K562 (cell line): ENCODE results near the gene PAQR8. TPM values are rescaled to one million over a fixed set of nuclear protein-coding genes. Genes with fewer than 3 reads are reported as not detected.
A peak's percentile ranks its signal among the peaks of the same experiment; 100 is the strongest.

ENCODE experiments used
- ATAC-seq: fragments of 200-7000 bp; cut with Tn5 transposase; 3 replicates; pipeline ENCODE4 v1.9.1; 2020; ENCODE audit warnings: moderate library complexity
- BruUV-seq: library from RNA; stranded (reverse); fragments of 400-500 nt; replicated peaks from 2 replicates; lab custom pipeline; 2021; lab: Mats Ljungman, UMichigan
- CTCF ChIA-PET: fragments of 300-600 bp; formaldehyde crosslinking; extraction: SDS; loops from one replicate; lab custom pipeline; 2021; ENCODE audit warnings: low intra/inter-chr PET ratio; lab: Yijun Ruan, JAX
- POLR2A ChIA-PET: fragments of 300-600, 350-650 bp; sonication (Branson Sonifier 250); formaldehyde crosslinking; extraction: SDS; loops from one replicate; lab custom pipeline; 2021; ENCODE audit warnings: antibody characterized with exemption, inconsistent platforms; lab: Yijun Ruan, JAX
- DNase-seq, 4 experiments: peaks; one replicate each; pipeline versions ENCODE4 v3.0.0 to v3.0.0-alpha.2; 2011 to 2018; ENCODE audit warnings: low spot score in 3 of 4, mixed read lengths in 3 of 4; ENCODE audit errors: extremely low read depth in 1 of 4
- FAIRE-seq: peaks from 2 replicates; lab custom pipeline; 2011; peaks lifted over from hg19 to GRCh38; lab: Jason Lieb, UNC
- H2AFZ ChIP-seq: 2 replicates; pipeline ENCODE4 v1.6.0; 2011; ENCODE audit warnings: low read depth, low read length, control low read depth, inconsistent platforms
- H3K27ac ChIP-seq: fragments of 200-600 bp; 3 replicates; pipeline ENCODE4 v1.8.0; 2011; ENCODE audit warnings: low read depth, mild to moderate bottlenecking, control low read depth, inconsistent platforms, low read length, moderate library complexity, mixed read lengths; ENCODE audit errors: extremely low read depth
- H3K27me3 ChIP-seq, 2 experiments: fragments of 300-600 bp in 1 of 2; 2 replicates in 1 of 2; 3 replicates in 1 of 2; pipeline versions ENCODE4 v1.6.0 to v1.8.0; 2011; ENCODE audit warnings: inconsistent platforms in 2 of 2, low read length in 2 of 2, mild to moderate bottlenecking in 1 of 2, mixed read lengths in 1 of 2, moderate library complexity in 1 of 2; ENCODE audit not compliant: control insufficient read depth in 2 of 2, insufficient read depth in 2 of 2
- H3K36me3 ChIP-seq: fragments of 300-600 bp; 3 replicates; pipeline ENCODE4 v1.8.0; 2011; ENCODE audit warnings: mild to moderate bottlenecking, low read length, inconsistent platforms; ENCODE audit not compliant: control insufficient read depth, insufficient read depth
- H3K4me1 ChIP-seq, 2 experiments: fragments of 200-600 bp in 1 of 2; replicated peaks in 1 of 2; 2 replicates in 1 of 2; 3 replicates in 1 of 2; pipeline versions ENCODE4 v1.5.1 to v1.8.0; 2011; ENCODE audit warnings: inconsistent platforms in 2 of 2, low read length in 2 of 2, mild to moderate bottlenecking in 1 of 2, mixed read lengths in 1 of 2, moderate library complexity in 1 of 2; ENCODE audit not compliant: control insufficient read depth in 2 of 2, insufficient read depth in 2 of 2
- H3K4me2 ChIP-seq: 2 replicates; pipeline ENCODE4 v1.6.1; 2011; ENCODE audit warnings: low read length, control low read depth, inconsistent platforms, mixed read lengths; ENCODE audit not compliant: insufficient read depth
- H3K4me3 ChIP-seq: fragments of 200-600 bp; sonication (generic), shearing (Covaris generic); 2 replicates; pipeline ENCODE4 v1.5.1; 2016; ENCODE audit warnings: control low read depth, inconsistent platforms
- H3K79me2 ChIP-seq: fragments of 200-600 bp; 3 replicates; pipeline ENCODE4 v1.8.0; 2011; ENCODE audit warnings: low read length, inconsistent platforms; ENCODE audit not compliant: control insufficient read depth, insufficient read depth
- H3K9ac ChIP-seq, 2 experiments: 2 replicates each; pipeline versions ENCODE4 v1.6.0 to v1.6.1; 2011; ENCODE audit warnings: low read depth in 2 of 2, low read length in 2 of 2, control low read depth in 1 of 2, inconsistent platforms in 1 of 2, mild to moderate bottlenecking in 1 of 2, mixed read lengths in 1 of 2; ENCODE audit not compliant: insufficient read depth in 1 of 2
- H3K9me1 ChIP-seq: one replicate; pipeline ENCODE4 v1.6.0; 2011; ENCODE audit warnings: inconsistent platforms, mild to moderate bottlenecking, low read length, moderate library complexity; ENCODE audit not compliant: control insufficient read depth, insufficient read depth
- H3K9me3 ChIP-seq: replicated peaks from 2 replicates; pipeline ENCODE4 v1.5.1; 2011; ENCODE audit warnings: low read depth, low read length, inconsistent platforms; ENCODE audit not compliant: control insufficient read depth, insufficient read depth
- H4K20me1 ChIP-seq: replicated peaks from 2 replicates; pipeline ENCODE4 v1.6.1; 2011; ENCODE audit warnings: low read length, inconsistent platforms, mixed read lengths; ENCODE audit not compliant: control insufficient read depth, insufficient read depth
- ADNP ChIP-seq: fragments of 200-800 bp; sonication (Bioruptor generic); IDR thresholded peaks from 2 replicates; pipeline ENCODE4 v1.6.1; 2016; ENCODE audit warnings: missing genetic modification characterization, missing compliant biosample characterization
- BRF1 ChIP-seq: IDR thresholded peaks from 3 replicates; pipeline ENCODE4 v1.6.1; 2011; ENCODE audit warnings: borderline replicate concordance, mild to moderate bottlenecking; ENCODE audit not compliant: insufficient read length; ENCODE audit errors: extremely low read depth
- DIDO1 ChIP-seq: fragments of 450-650 bp; IDR thresholded peaks from 2 replicates; pipeline ENCODE4 v1.6.1; 2016; ENCODE audit warnings: low read depth, missing biosample characterization, missing genetic modification characterization
- HNRNPLL ChIP-seq: fragments of 200-400 bp; formaldehyde crosslinking; IDR thresholded peaks from 2 replicates; pipeline ENCODE4 v1.6.1; 2017; ENCODE audit warnings: low read length, low read depth, mild to moderate bottlenecking; ENCODE audit not compliant: poor library complexity, severe bottlenecking
- KDM4B ChIP-seq, 2 experiments: fragments of 450-650 bp in 1 of 2; sonication (generic) in 1 of 2; IDR thresholded peaks; 2 replicates each; pipeline ENCODE4 v1.6.1; 2016 to 2017; ENCODE audit warnings: borderline replicate concordance in 2 of 2, antibody characterized with exemption in 1 of 2, low read depth in 1 of 2, mild to moderate bottlenecking in 1 of 2
- MXI1 ChIP-seq: IDR thresholded peaks from 2 replicates; pipeline ENCODE4 v1.6.1; 2011; ENCODE audit warnings: low read depth, mild to moderate bottlenecking, improper control_type of control experiment, low read length
- RBM22 ChIP-seq: fragments of 200-400 bp; formaldehyde crosslinking; IDR thresholded peaks from 2 replicates; pipeline ENCODE4 v1.6.1; 2018; ENCODE audit warnings: low read length, low read depth; ENCODE audit not compliant: poor library complexity, severe bottlenecking
- SNRNP70 ChIP-seq: fragments of 200-400 bp; formaldehyde crosslinking; optimal IDR thresholded peaks from 2 replicates; pipeline ENCODE3; 2017; ENCODE audit warnings: low read depth, low read length
- TCF7L2 ChIP-seq: fragments of 150-350 bp; IDR thresholded peaks from 2 replicates; pipeline ENCODE4 v1.6.1; 2016; ENCODE audit warnings: low read depth, mild to moderate bottlenecking, low read length, moderate library complexity
- XRCC4 ChIP-seq: IDR thresholded peaks from one replicate; pipeline ENCODE4 v1.6.1; 2011; ENCODE audit not compliant: insufficient read depth, insufficient read length; ENCODE audit errors: extremely low read depth
- ZC3H4 ChIP-seq: sonication (generic); formaldehyde crosslinking; IDR thresholded peaks from 2 replicates; pipeline ENCODE4 v1.9.0; 2021; ENCODE audit warnings: missing genetic modification reagents, borderline replicate concordance
- WGBS: fragments of 100-300 bp; shearing (Covaris generic); methylation state at CpG from one replicate; pipeline ENCODE4 v1.1.6; 2016; ENCODE audit warnings: low coverage, mixed read lengths; ENCODE audit not compliant: insufficient coverage; ENCODE audit errors: missing lambda C conversion rate; 5-methylcytosine and 5-hydroxymethylcytosine counted together
- in situ Hi-C: fragments of 300-500 bp; cut with MboI; formaldehyde crosslinking; loops from 4 replicates; pipeline ENCODE4 v1.15.0; 2018; ENCODE audit warnings: inconsistent platforms, mixed read lengths
- intact Hi-C: fragments of 100-400 bp; cut with micrococcal nuclease; formaldehyde crosslinking; loops from 2 replicates; pipeline ENCODE4 v1.14.2; 2022
- polyA plus RNA-seq, 8 experiments: library from polyadenylated mRNA; depleted of rRNA in 4 of 8; stranded (reverse) in 5 of 8; unstranded in 3 of 8; fragments of >200 nt; fragmentation: Nextera tagmentation in 2 of 8; fragmentation: Illumina TruSeq in 1 of 8; extraction: Ambion mirVana in 2 of 8; extraction: Trizol in 1 of 8; gene quantifications; 2 replicates each; pipeline versions ENCODE4 v1.2.1 to v1.2.3, GENCODE V29; 2011 to 2014; ENCODE audit warnings: inconsistent platforms in 1 of 8, missing spikeins in 1 of 8
- total RNA-seq, 7 experiments: library from RNA; depleted of rRNA in 6 of 7; stranded (reverse); fragments of >200 nt in 6 of 7; fragmentation: Illumina TruSeq in 2 of 7; extraction: Trizol in 2 of 7; gene quantifications; 2 replicates each; pipeline versions ENCODE4 v1.2.1 to v1.2.3, GENCODE V29; 2011 to 2021; ENCODE audit warnings: low replicate concordance in 1 of 7
- TF ChIP-seq, protein P1 (sequence below), 2 experiments: fragments of 450-650 bp; IDR thresholded peaks; 2 replicates each; pipeline ENCODE4 v1.6.1; 2018; ENCODE audit warnings: mild to moderate bottlenecking in 2 of 2, low read depth in 1 of 2; ENCODE audit not compliant: partially characterized antibody in 2 of 2
- TF ChIP-seq, protein P2 (sequence below): fragments of 250-450 bp; sonication (Bioruptor Pico); IDR thresholded peaks from 2 replicates; pipeline ENCODE4 v1.5.0; 2020; ENCODE audit warnings: mild to moderate bottlenecking, borderline replicate concordance
- TF ChIP-seq, protein P3 (sequence below): sonication (generic); formaldehyde crosslinking; IDR thresholded peaks from 2 replicates; pipeline ENCODE4 v1.8.0; 2022; ENCODE audit warnings: missing genetic modification reagents, mild to moderate bottlenecking, borderline replicate concordance
- TF ChIP-seq, protein P4 (sequence below): fragments of 250-450 bp; sonication (Bioruptor Pico); IDR thresholded peaks from 2 replicates; pipeline ENCODE4 v1.9.0; 2021; ENCODE audit warnings: mild to moderate bottlenecking

Gene PAQR8
- total and polyA plus RNA-seq, 9 of the 15 experiments (the other 6 are each of a cell fraction or from before 2014, with no cell fraction given): 1.4 to 10.2 (median 3.5) TPM

DNA sequence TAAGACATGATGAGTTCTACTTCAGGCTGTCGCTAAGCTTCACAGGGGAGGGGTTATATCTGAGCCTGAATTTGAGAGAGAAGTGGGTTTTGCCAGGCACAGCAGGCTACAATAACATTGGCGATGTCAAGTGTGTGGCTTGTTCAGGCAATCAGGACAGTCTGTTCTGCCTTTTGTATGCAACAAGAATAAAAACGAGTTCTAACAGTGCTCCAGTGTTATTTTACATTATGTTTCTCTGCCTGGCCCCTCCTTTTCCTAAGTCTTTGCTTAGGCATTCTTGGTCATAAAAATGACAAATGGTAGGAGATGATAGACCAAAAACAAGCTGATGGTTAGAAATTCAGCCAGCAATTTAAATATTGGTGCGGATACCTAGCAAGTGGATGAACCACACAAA, 26.8 kb downstream of the PAQR8 start:
- Histone ChIP-seq H2AFZ (no peak overlapping the region), H3K4me3 (no peak overlapping the region), H3K9me3 (0 out of 2 replicates have a peak, but pooled peaks cover 2% of the 10 kb centered on the region), H3K9ac (no peak overlapping the region), H3K9me1 (no peaks in the 10 kb centered on the region), H3K36me3 (no peaks in the 10 kb centered on the region), H3K4me1 (peaks cover 11 to 37% of the 10 kb centered on the region in 2 experiments; a peak in 4 of 5 replicates), H4K20me1 (no peaks in the 10 kb centered on the region), H3K27me3 (no peaks in the 10 kb centered on the region), H3K4me2 (no peak overlapping the region), H3K79me2 (no peaks in the 10 kb centered on the region), H3K27ac (peak overlapping the region; percentile 75; the same call in 2 of the 3 replicates)
- no peak for DNase-seq
- 76% methylated on average over 4 of the region's 4 CpGs for WGBS
- CTCF ChIA-PET: no interaction called here
- BruUV-seq: no TSS peak
- TF ChIP-seq ADNP (tag) (no peak), RBM22 (no peak), KDM4B (IDR thresholded peaks at IDR 0.05; ENCODE audit: borderline replicate concordance in 2 of 2, low read depth in 1 of 2) (no peak), ZC3H4 (CRISPR knock-in tag) (no peak), MXI1 (no peak), HNRNPLL (no peak), XRCC4 (no peak), BRF1 (no peak), TCF7L2 (no peak), DIDO1 (tag) (no peak), SNRNP70 (no peak)
- TF ChIP-seq, protein P1, sequence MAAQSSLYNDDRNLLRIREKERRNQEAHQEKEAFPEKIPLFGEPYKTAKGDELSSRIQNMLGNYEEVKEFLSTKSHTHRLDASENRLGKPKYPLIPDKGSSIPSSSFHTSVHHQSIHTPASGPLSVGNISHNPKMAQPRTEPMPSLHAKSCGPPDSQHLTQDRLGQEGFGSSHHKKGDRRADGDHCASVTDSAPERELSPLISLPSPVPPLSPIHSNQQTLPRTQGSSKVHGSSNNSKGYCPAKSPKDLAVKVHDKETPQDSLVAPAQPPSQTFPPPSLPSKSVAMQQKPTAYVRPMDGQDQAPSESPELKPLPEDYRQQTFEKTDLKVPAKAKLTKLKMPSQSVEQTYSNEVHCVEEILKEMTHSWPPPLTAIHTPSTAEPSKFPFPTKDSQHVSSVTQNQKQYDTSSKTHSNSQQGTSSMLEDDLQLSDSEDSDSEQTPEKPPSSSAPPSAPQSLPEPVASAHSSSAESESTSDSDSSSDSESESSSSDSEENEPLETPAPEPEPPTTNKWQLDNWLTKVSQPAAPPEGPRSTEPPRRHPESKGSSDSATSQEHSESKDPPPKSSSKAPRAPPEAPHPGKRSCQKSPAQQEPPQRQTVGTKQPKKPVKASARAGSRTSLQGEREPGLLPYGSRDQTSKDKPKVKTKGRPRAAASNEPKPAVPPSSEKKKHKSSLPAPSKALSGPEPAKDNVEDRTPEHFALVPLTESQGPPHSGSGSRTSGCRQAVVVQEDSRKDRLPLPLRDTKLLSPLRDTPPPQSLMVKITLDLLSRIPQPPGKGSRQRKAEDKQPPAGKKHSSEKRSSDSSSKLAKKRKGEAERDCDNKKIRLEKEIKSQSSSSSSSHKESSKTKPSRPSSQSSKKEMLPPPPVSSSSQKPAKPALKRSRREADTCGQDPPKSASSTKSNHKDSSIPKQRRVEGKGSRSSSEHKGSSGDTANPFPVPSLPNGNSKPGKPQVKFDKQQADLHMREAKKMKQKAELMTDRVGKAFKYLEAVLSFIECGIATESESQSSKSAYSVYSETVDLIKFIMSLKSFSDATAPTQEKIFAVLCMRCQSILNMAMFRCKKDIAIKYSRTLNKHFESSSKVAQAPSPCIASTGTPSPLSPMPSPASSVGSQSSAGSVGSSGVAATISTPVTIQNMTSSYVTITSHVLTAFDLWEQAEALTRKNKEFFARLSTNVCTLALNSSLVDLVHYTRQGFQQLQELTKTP (IDR thresholded peaks at IDR 0.05; ENCODE audit: low read depth in 1 of 2, partially characterized antibody in 2 of 2): no peak
- TF ChIP-seq, protein P2, sequence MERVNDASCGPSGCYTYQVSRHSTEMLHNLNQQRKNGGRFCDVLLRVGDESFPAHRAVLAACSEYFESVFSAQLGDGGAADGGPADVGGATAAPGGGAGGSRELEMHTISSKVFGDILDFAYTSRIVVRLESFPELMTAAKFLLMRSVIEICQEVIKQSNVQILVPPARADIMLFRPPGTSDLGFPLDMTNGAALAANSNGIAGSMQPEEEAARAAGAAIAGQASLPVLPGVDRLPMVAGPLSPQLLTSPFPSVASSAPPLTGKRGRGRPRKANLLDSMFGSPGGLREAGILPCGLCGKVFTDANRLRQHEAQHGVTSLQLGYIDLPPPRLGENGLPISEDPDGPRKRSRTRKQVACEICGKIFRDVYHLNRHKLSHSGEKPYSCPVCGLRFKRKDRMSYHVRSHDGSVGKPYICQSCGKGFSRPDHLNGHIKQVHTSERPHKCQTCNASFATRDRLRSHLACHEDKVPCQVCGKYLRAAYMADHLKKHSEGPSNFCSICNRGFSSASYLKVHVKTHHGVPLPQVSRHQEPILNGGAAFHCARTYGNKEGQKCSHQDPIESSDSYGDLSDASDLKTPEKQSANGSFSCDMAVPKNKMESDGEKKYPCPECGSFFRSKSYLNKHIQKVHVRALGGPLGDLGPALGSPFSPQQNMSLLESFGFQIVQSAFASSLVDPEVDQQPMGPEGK (CRISPR knock-in tag): no peak
- TF ChIP-seq, protein P3, sequence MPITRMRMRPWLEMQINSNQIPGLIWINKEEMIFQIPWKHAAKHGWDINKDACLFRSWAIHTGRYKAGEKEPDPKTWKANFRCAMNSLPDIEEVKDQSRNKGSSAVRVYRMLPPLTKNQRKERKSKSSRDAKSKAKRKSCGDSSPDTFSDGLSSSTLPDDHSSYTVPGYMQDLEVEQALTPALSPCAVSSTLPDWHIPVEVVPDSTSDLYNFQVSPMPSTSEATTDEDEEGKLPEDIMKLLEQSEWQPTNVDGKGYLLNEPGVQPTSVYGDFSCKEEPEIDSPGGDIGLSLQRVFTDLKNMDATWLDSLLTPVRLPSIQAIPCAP (CRISPR knock-in tag): no peak
- TF ChIP-seq, protein P4, sequence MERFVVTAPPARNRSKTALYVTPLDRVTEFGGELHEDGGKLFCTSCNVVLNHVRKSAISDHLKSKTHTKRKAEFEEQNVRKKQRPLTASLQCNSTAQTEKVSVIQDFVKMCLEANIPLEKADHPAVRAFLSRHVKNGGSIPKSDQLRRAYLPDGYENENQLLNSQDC: no peak
- in situ Hi-C loops (no loop called here), intact Hi-C loops (no loop called here)
- FAIRE-seq: no peak
- POLR2A ChIA-PET: no interaction called here
- ATAC-seq: no peak
